ENCODE measurements around the gene NDFIP2. TPM values are rescaled to one million over a fixed set of nuclear protein-coding genes. Genes with fewer than 3 reads are reported as not detected.

NDFIP2 gene
- total RNA-seq, 1 experiment from 2014 or later, result 49.6 TPM

- Histone ChIP-seq H4K20me1 (ENCODE audit: insufficient read depth) (peaks cover 13% of the 10 kb centered on the region; the same call in 1 of the 2 replicates), H3K9me2 (ENCODE audit: insufficient read depth) (no peaks in the 10 kb centered on the region), H3K4me2 (ENCODE audit: low read length) (no peak overlapping the region), H3K9ac (ENCODE audit: low read length) (no peak overlapping the region), H3K79me2 (ENCODE audit: insufficient read depth, low read length) (peaks cover 50% of the 10 kb centered on the region), H3K27me3 (ENCODE audit: insufficient read depth, low read length) (no peaks in the 10 kb centered on the region), H3K9me3 (ENCODE audit: control insufficient read depth in 1 of 2, insufficient read depth in 1 of 2, low read depth in 1 of 2, low read length in 2 of 2) (no peaks in the 10 kb centered on the region), H3K4me1 (ENCODE audit: control insufficient read depth in 1 of 2, insufficient read depth in 2 of 2, low read length in 2 of 2) (no peaks in the 10 kb centered on the region), H3K27ac (ENCODE audit: low read depth, low read length) (no peak overlapping the region), H3K36me3 (ENCODE audit: control insufficient read depth in 1 of 2, insufficient read depth in 2 of 2, low read length in 2 of 2) (peaks cover 0 to 2% of the 10 kb centered on the region in 2 experiments; a peak in 1 of 4 replicates), H3K4me3 (replicated peaks in 1 of 2; ENCODE audit: low read depth in 1 of 2, low read length in 2 of 2) (no peak overlapping the region), H2AFZ (ENCODE audit: low read depth, low read length, poor library complexity, severe bottlenecking) (no peak overlapping the region)
- DNase-seq (ENCODE audit: low read depth, low spot score), result no peak
- RAD21 ChIA-PET (ENCODE audit: low non-redundant PET in 1 of 2, low total read pairs in 2 of 2, uncharacterized antibody in 2 of 2, unreplicated experiment in 2 of 2), result no interaction called here
- CTCF ChIA-PET, result no interaction called here
- intact Hi-C loops (cut with micrococcal nuclease), result no loop called here
- BruUV-seq (replicated peaks), result no TSS peak
- TF ChIP-seq ZNF274 (IDR thresholded peaks at IDR 0.05; ENCODE audit: low read depth, low read length) (no peak), TCF7L2 (IDR thresholded peaks at IDR 0.05; ENCODE audit: borderline replicate concordance, extremely low read depth, insufficient read depth, insufficient read length) (no peak), EZH2 (IDR thresholded peaks at IDR 0.05) (no peak), POLR2AphosphoS5 (IDR thresholded peaks at IDR 0.05; ENCODE audit: low read depth, low read length) (no peak), ATF3 (IDR thresholded peaks at IDR 0.05) (no peak), REST (IDR thresholded peaks at IDR 0.05; ENCODE audit: low read depth) (no peak), EZH2phosphoT487 (IDR thresholded peaks at IDR 0.05; ENCODE audit: borderline replicate concordance) (no peak), RAD21 (IDR thresholded peaks at IDR 0.05; ENCODE audit: low read depth) (no peak), EGR1 (IDR thresholded peaks at IDR 0.05; ENCODE audit: low read depth) (no peak), JUND (IDR thresholded peaks at IDR 0.05) (no peak), CEBPB (IDR thresholded peaks at IDR 0.05; ENCODE audit: low read depth) (no peak), CTCF (IDR thresholded peaks at IDR 0.05 in 2 of 3, conservative IDR thresholded peaks at IDR 0.05 in 1 of 3; ENCODE audit: borderline replicate concordance in 1 of 3, insufficient read depth in 1 of 3, low read depth in 2 of 3, low read length in 2 of 3) (no peak), YY1 (IDR thresholded peaks at IDR 0.05; ENCODE audit: extremely low read depth, insufficient replicate concordance, low read depth, low read length) (no peak), POLR2A (IDR thresholded peaks at IDR 0.05; ENCODE audit: borderline replicate concordance, extremely low read depth, insufficient read depth, insufficient read length) (no peak), ELF1 (IDR thresholded peaks at IDR 0.05; ENCODE audit: borderline replicate concordance, low read depth) (no peak), MAX (IDR thresholded peaks at IDR 0.05) (no peak), SRF (IDR thresholded peaks at IDR 0.05; ENCODE audit: low read depth) (no peak), SP1 (IDR thresholded peaks at IDR 0.05; ENCODE audit: low read depth) (no peak)
- ATAC-seq, result no peak
- POLR2A ChIA-PET, result no interaction called here
Measured at GRCh38 chr13:79519255-79519654, 38.3 kb downstream of the NDFIP2 start.

Data from HCT116 (cell line).